Activated CD8-positive, alpha-beta T cell treated with anti-CD3 and anti-CD28 coated beads, Interleukin-2, amount 10 ng/mL, durations not matched to agents 7 days and 5 days (primary cell): ENCODE measurements around the gene ARHGAP12. TPM values are rescaled to one million over a fixed set of nuclear protein-coding genes. Genes with fewer than 3 reads are reported as not detected.
"Not testable (repeated sequence)": the region's sequence is repeated elsewhere in the genome, so short reads cannot be mapped to it uniquely, and the experiment has no call there.

Source experiments
- ATAC-seq: fragments of 150-1000 bp; cut with Tn5 transposase; one replicate; pipeline ENCODE4 v1.10.0; 2021; ENCODE audit warnings: moderate library complexity
- CTCF ChIA-PET: fragments of 350-600 bp; sonication (Branson Sonifier 250); formaldehyde crosslinking; loops from one replicate; lab custom pipeline; 2021; ENCODE audit warnings: antibody characterized with exemption; lab: Charles Lee
- POLR2A ChIA-PET: fragments of 350-600 bp; sonication (Branson Sonifier 250); formaldehyde crosslinking; loops from one replicate; lab custom pipeline; 2021; ENCODE audit warnings: antibody characterized with exemption; lab: Charles Lee
- DNase-seq: peaks from one replicate; pipeline ENCODE4 v3.0.0-alpha.2; 2020
- H3K27ac Mint-ChIP-seq: one replicate; pipeline ENCODE4 v1.8.0; 2021; ENCODE audit warnings: mild to moderate bottlenecking, mixed read lengths
- H3K27me3 Mint-ChIP-seq: one replicate; pipeline ENCODE4 v1.8.0; 2021; ENCODE audit warnings: low read depth, mixed read lengths
- H3K36me3 Mint-ChIP-seq: one replicate; pipeline ENCODE4 v1.8.0; 2021; ENCODE audit warnings: low read depth, mixed read lengths
- H3K4me1 Mint-ChIP-seq: one replicate; pipeline ENCODE4 v1.8.0; 2021; ENCODE audit warnings: low read depth, mixed read lengths
- H3K4me3 Mint-ChIP-seq: one replicate; pipeline ENCODE4 v1.8.0; 2021; ENCODE audit warnings: mild to moderate bottlenecking, mixed read lengths
- H3K9me3 Mint-ChIP-seq: one replicate; pipeline ENCODE4 v1.8.0; 2022; ENCODE audit warnings: mixed read lengths; ENCODE audit not compliant: insufficient read depth
- total RNA-seq, 2 experiments: library from RNA; stranded (reverse); gene quantifications; one replicate each; pipeline ENCODE4 v1.2.3, GENCODE V29; 2021

ARHGAP12 gene
- total RNA-seq, 2 experiments from 2014 or later: 4.9 to 5.5 TPM

DNA sequence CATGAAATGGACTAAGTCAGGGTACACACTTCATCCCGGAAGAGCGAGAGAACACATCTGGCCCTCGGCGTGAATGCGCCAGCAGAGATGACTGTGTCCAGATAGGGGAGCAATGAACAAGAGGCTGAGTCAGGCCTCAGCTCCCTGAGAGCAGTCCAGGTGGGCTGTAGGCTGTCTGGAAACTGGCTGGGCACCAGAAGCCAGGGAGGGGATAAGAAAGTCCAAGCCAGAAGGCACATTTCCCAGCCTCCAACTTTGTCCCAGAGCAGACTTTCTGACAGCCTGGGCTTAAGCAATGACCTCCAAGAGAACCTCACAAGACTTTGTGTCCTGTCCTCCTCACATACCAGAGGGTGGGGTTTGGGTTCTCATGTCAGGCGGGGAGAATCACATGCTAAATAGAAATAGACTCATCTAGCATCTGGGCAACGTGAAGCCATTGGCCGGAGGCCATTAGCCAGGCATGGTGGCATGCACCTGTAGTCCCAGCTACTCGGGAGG is 157.2 kb downstream of the ARHGAP12 start:
- H3K27me3 Mint-ChIP-seq: peaks cover 4% of the 10 kb centered on the region
- H3K9me3 Mint-ChIP-seq: no peaks in the 10 kb centered on the region
- no peaks in the 10 kb centered on the region for H3K4me1 Mint-ChIP-seq
- H3K4me3 Mint-ChIP-seq: no peak overlapping the region
- ChIA-PET CTCF (interaction anchor here (1.0 kb wide), 1 partner anchor 10 kb away, joined by 3 read pairs; no protein-coding TSS in a partner anchor), POLR2A (interaction anchor here (0.6 kb wide), 1 partner anchor 12 kb away, joined by 3 read pairs; no protein-coding TSS in a partner anchor)
- no peak for ATAC-seq
- H3K36me3 Mint-ChIP-seq: no peaks in the 10 kb centered on the region
- H3K27ac Mint-ChIP-seq: no peak overlapping the region
- no peak for DNase-seq

DNA sequence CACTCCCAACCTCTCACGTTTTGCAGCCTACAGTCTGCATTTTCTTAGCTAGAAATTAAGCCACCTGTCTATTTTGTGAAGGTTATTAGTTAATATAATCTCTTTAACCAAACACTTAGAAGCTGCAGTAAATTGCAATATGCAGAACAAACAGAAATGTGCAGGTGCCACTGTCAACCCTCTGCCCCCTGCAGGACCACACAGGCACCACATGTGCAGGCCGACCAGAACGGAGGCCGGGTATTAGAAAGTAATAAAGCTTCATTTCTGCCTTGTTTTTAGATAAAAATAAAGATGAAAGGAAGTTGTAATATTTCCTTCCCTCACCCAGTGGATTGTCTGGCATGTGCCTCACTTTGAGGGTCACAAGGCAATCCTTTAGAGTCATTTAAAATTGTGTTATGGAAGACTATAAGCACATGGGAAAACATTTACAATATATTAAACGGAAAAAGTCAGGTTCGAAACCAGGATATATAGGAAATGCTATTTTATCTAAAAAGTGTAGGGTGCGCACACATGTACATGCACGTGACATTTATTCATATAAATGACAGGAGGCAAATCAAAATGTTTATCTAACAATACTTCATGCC is 158.2 kb downstream of the ARHGAP12 start:
- no peak overlapping the region for H3K4me3 Mint-ChIP-seq
- ATAC-seq (peak; percentile 71), DNase-seq (peak; percentile 58)
- no peaks in the 10 kb centered on the region for H3K36me3 Mint-ChIP-seq
- CTCF ChIA-PET: interaction anchor here (0.6 to 1.5 kb wide), 15 partner anchors 9 to 987 kb away, joined by 3 to 6 read pairs (median 3); no protein-coding TSS in a partner anchor
- peaks cover 4% of the 10 kb centered on the region for H3K27me3 Mint-ChIP-seq
- H3K9me3 Mint-ChIP-seq: no peaks in the 10 kb centered on the region
- H3K27ac Mint-ChIP-seq: no peak overlapping the region
- POLR2A ChIA-PET: interaction anchor here (0.6 kb wide), 1 partner anchor 272 kb away, joined by 3 read pairs; no protein-coding TSS in a partner anchor
- no peaks in the 10 kb centered on the region for H3K4me1 Mint-ChIP-seq

DNA sequence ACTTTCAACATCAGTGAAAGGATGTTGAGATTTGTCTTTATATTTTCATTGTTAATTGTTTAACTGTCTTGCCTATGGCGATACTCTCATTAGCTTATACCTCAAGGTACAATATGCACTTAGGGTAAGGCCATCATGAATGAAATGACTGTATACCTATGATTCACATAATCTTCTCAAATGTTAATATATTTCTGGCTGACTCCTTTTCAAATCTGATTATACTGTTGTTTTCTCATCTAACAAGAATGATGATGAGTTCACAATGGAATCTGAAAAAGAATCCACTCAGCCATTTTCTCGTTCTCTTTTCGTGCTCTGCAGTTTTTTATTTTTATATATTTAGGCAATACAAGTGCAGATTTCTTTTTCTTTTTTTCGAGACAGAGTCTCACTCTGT is 159.1 kb downstream of the ARHGAP12 start:
- Mint-ChIP-seq H3K4me1 (no peaks in the 10 kb centered on the region), H3K27ac (no peak overlapping the region), H3K36me3 (no peaks in the 10 kb centered on the region), H3K27me3 (peaks cover 4% of the 10 kb centered on the region), H3K4me3 (no peak overlapping the region), H3K9me3 (no peaks in the 10 kb centered on the region)
- DNase-seq (no peak), ATAC-seq (no peak)
- ChIA-PET POLR2A (no interaction called here), CTCF (interaction anchor here (0.7 to 1.5 kb wide), 10 partner anchors 8 to 986 kb away, joined by 3 to 6 read pairs (median 3); no protein-coding TSS in a partner anchor)

DNA sequence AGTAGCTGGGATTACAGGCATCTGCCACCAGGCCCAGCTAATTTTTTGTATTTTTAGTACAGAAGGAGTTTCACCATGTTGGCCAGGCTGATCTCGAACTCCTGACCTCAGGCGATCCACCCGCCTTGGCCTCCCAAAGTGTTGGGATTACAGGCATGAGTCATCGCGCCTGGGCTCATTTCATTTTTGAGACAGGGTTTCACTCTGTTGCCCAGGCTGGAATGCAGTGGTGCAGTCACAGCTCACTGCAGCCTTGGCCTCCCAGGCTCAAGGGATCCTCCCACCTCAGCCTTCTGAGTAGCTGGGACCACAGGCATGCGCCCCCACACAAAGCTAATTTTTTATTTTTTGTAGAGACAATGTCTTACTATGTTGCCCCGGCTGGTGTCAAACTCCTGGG is 159.7 kb downstream of the ARHGAP12 start:
- H3K4me1 Mint-ChIP-seq, ATAC-seq, H3K9me3 Mint-ChIP-seq, DNase-seq, H3K27me3 Mint-ChIP-seq, H3K36me3 Mint-ChIP-seq, H3K4me3 Mint-ChIP-seq, H3K27ac Mint-ChIP-seq, POLR2A ChIA-PET: not testable (repeated sequence)
- CTCF ChIA-PET: interaction anchor here (1.1 to 1.7 kb wide), 3 partner anchors 13 to 1081 kb away, joined by 3 read pairs; no protein-coding TSS in a partner anchor

DNA sequence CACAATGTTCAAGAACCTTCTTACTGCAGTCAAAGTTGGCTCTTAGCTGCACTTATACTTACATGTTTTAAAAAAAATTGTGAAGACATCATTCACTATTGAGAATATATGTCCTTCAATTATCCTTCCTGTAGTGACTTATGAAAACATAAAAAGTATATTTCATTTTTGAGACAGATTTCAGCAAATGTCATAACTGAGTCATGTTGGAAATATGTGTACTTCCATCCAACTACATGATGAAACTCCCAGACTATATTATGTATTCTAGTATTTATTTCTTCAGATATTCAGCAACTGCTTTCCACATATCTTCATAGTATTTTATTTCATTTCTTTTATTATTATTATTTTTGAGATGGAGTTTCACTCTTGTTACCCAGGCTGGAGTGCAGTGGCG is 160.2 kb downstream of the ARHGAP12 start:
- no peak overlapping the region for H3K27ac Mint-ChIP-seq
- no peak overlapping the region for H3K4me3 Mint-ChIP-seq
- H3K36me3 Mint-ChIP-seq: no peaks in the 10 kb centered on the region
- H3K27me3 Mint-ChIP-seq: peaks cover 4% of the 10 kb centered on the region
- DNase-seq (no peak), ATAC-seq (no peak)
- peaks cover 6% of the 10 kb centered on the region for H3K9me3 Mint-ChIP-seq
- no peaks in the 10 kb centered on the region for H3K4me1 Mint-ChIP-seq
- CTCF ChIA-PET: interaction anchor here (1.2 to 1.7 kb wide), 3 partner anchors 13 to 1081 kb away, joined by 3 read pairs; no protein-coding TSS in a partner anchor
- POLR2A ChIA-PET: no interaction called here

DNA sequence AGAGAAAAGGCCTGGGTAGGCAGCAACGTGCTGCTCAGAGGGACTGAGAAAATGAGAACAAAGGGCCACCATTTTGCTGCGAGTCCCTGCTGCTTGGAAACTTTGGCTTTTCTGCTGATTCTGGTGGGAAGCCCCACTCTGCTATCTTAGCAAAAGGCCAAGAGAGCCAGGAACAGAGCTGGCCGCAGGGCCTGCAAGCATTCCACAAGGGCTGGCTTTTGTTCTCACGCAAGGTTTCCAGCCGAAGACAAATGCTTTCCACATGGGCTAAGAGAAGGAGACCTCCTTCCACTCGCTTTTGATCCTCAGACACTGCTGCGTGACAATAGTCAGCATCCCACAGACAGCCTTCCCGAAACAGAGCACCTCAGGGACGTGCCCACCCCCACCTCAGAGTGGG is 163.1 kb downstream of the ARHGAP12 start:
- CTCF ChIA-PET: no interaction called here
- DNase-seq (no peak), ATAC-seq (no peak)
- Mint-ChIP-seq H3K27me3 (peaks cover 4% of the 10 kb centered on the region), H3K4me3 (no peak overlapping the region), H3K4me1 (peaks cover 7% of the 10 kb centered on the region), H3K9me3 (peaks cover 6% of the 10 kb centered on the region), H3K36me3 (no peaks in the 10 kb centered on the region), H3K27ac (no peak overlapping the region)
- POLR2A ChIA-PET: no interaction called here

DNA sequence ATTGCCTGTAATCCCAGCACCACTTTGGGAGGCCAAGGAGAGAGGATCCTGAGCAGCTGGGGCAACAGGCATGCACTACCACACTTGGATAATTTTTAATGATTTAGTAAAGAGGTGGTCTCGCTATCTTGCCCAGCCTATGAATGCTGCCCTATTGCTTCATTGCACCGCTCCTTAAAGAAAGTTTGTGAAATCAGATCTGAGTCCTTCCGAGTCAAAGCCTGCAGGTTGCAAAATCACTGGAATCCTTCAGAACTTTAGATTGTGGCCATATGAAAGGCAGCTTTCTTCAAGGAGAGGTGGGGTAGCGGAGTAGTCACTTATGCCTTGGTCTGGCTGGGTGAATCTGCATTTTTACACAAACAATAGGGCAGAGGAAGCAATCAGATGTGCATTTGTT is 166.3 kb downstream of the ARHGAP12 start:
- no peak overlapping the region for H3K27ac Mint-ChIP-seq
- H3K27me3 Mint-ChIP-seq: peaks cover 3% of the 10 kb centered on the region
- ATAC-seq (no peak), DNase-seq (no peak)
- H3K9me3 Mint-ChIP-seq: peaks cover 6% of the 10 kb centered on the region
- no peaks in the 10 kb centered on the region for H3K36me3 Mint-ChIP-seq
- peaks cover 15% of the 10 kb centered on the region for H3K4me1 Mint-ChIP-seq
- ChIA-PET POLR2A (no interaction called here), CTCF (interaction anchor here (2.0 kb wide), 1 partner anchor 17 kb away, joined by 5 read pairs; no protein-coding TSS in a partner anchor)
- no peak overlapping the region for H3K4me3 Mint-ChIP-seq

DNA sequence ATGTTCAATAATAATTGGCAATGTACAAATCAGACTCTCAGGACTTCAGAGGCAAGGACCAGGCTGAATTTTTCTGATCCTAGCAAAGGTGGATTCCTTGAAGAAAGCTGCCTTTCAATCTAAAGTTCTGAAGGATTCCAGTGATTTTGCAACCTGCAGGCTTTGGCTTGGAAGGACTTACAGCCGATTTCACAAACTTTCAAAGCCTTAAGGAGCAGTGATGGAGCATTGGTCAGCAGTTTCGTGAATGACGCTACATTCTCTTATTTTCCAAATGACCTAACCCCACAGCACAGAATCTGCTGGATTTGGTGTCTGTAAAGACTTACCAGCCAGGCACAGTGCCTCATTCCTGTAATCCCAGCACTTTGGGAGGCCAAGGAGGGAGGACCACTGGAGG is 167.5 kb downstream of the ARHGAP12 start:
- H3K4me3 Mint-ChIP-seq: peak overlapping the region; percentile 31
- ATAC-seq (no peak), DNase-seq (no peak)
- no peaks in the 10 kb centered on the region for H3K36me3 Mint-ChIP-seq
- ChIA-PET POLR2A (interaction anchor here (1.4 kb wide), 1 partner anchor 11 kb away, joined by 3 read pairs; no protein-coding TSS in a partner anchor), CTCF (interaction anchor here (1.5 to 2.0 kb wide), 2 partner anchors 9 to 16 kb away, joined by 4 to 5 read pairs; no protein-coding TSS in a partner anchor)
- H3K9me3 Mint-ChIP-seq: peaks cover 6% of the 10 kb centered on the region
- peak overlapping the region; percentile 70 for H3K27ac Mint-ChIP-seq
- H3K27me3 Mint-ChIP-seq: no peaks in the 10 kb centered on the region
- peaks cover 15% of the 10 kb centered on the region for H3K4me1 Mint-ChIP-seq

DNA sequence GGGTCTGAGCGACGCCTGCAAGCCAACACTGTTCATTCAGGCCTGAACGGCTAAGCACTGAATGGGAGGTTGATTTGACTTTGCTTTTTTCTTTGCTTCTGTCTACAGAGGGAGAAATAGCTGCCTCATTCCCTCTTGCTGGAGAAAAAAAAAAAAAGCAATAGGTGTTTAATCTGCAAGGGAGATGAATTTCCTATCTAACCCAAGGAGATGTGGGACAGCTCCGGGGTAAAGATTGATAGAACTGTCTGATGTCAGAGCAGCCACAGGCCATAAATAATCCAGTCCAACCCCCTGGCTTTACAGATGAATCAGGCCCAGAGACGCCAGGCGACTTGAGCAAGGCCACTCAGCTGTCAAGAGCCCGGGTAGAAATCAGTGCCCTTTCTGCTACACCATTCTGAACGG is 168.0 kb downstream of the ARHGAP12 start:
- no peaks in the 10 kb centered on the region for H3K27me3 Mint-ChIP-seq
- ChIA-PET CTCF (interaction anchor here (0.6 to 2.0 kb wide), 3 partner anchors 9 to 270 kb away, joined by 3 to 5 read pairs (median 4); no protein-coding TSS in a partner anchor), POLR2A (interaction anchor here (1.4 kb wide), 1 partner anchor 11 kb away, joined by 3 read pairs; no protein-coding TSS in a partner anchor)
- DNase-seq (no peak), ATAC-seq (no peak)
- peaks cover 15% of the 10 kb centered on the region for H3K4me1 Mint-ChIP-seq
- peaks cover 6% of the 10 kb centered on the region for H3K9me3 Mint-ChIP-seq
- no peaks in the 10 kb centered on the region for H3K36me3 Mint-ChIP-seq
- peak overlapping the region; percentile 81 for H3K27ac Mint-ChIP-seq
- H3K4me3 Mint-ChIP-seq: peak overlapping the region; percentile 80

DNA sequence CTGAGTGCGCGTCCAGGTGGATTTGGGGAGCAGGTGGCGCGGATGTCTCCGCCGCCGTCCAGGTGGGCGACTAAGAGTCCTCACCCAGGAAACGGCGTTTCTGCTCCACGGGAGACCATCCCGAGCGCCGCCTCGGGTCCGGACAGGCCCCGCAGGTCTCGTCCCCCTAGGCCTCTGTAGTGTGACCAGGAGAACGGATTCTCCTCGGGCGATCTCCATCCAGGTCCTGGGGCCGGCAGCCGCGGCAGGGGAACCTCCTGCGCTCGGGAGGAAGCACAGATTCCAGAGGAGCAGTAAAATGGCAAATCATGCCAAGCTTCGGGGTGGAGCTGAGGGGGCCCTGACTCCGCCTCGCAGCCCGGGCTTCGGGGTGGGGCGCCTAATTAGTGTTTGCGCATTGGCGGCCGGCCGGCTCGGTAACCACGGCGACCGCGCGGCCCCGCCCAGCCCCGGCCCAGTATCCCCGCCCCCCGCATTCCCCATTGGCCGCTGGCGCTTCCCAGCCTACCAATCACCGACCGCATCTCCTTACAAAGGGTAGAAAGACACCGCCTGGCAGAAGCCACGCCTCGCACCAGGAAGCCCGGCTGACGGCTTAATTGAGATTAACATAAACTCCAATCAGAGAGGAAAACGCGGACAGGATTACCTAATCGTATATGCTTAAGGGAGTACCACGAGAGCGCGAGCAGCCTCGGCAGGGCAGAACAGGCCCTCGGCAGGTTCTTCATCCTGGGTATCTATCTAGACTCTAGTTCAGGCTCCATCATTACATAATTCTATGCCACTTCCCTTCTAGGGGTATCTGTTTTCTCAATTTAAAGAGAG is 168.6 kb downstream of the ARHGAP12 start:
- POLR2A ChIA-PET: interaction anchor here (0.6 to 1.0 kb wide), 5 partner anchors 12 to 439 kb away, joined by 3 to 5 read pairs (median 3); no protein-coding TSS in a partner anchor
- Mint-ChIP-seq H3K4me1 (peaks cover 15% of the 10 kb centered on the region), H3K27ac (peak overlapping the region; percentile 86), H3K27me3 (no peaks in the 10 kb centered on the region), H3K36me3 (no peaks in the 10 kb centered on the region), H3K9me3 (peaks cover 6% of the 10 kb centered on the region), H3K4me3 (peak overlapping the region; percentile 80)
- ATAC-seq: peak; percentile 96
- DNase-seq: peak; percentile 96
- CTCF ChIA-PET: interaction anchor here (0.6 to 1.5 kb wide), 3 partner anchors 9 to 269 kb away, joined by 3 to 4 read pairs (median 3); no protein-coding TSS in a partner anchor

DNA sequence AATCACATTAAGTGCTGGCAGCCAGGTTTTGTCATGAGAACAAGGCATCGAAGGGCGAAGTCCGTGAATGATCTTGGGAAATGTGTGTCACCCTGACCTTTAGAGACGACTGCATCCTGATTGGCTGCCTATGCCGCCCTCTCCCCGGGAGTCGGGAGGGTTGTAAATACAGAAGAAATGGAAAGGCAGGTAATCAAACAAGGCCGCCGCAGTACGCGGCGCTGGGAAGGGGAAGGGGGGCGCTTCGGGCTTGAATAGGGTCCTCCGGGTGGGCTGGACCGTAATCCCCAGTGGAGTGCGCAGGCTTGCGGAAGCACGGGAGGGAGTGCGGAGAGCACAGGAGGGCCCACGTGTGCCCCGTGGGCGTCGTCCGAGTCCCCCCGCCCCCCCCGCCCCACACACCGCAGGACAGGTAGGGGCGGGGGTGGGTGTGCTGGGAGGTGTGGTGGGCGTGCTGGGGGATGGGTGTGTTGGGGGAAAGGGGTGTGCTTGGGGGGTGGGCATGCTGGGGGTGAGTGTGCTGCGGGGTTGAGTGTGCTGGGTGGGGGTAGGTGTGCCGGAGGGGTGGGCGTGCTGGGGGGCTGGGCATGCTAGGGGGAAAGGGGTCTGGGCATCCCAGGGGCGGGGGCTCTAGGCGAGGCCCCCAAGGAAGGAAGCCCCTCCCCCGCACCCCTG is 169.4 kb downstream of the ARHGAP12 start:
- Mint-ChIP-seq H3K9me3 (peaks cover 6% of the 10 kb centered on the region), H3K27me3 (no peaks in the 10 kb centered on the region), H3K4me1 (peaks cover 15% of the 10 kb centered on the region), H3K36me3 (no peaks in the 10 kb centered on the region), H3K4me3 (peak overlapping the region; percentile 85), H3K27ac (peak overlapping the region; percentile 86)
- DNase-seq (peak; percentile 45), ATAC-seq (no peak)
- POLR2A ChIA-PET: interaction anchor here (0.6 to 1.0 kb wide), 3 partner anchors 12 to 18 kb away, joined by 3 to 5 read pairs (median 3); no protein-coding TSS in a partner anchor
- CTCF ChIA-PET: no interaction called here
